Fibroblast of mammary gland (primary cell): ENCODE measurements around the gene ACP7.

Experiments
- DNase-seq: peaks from one replicate; pipeline ENCODE4 v3.0.0-alpha.2; 2010; ENCODE audit warnings: low read depth
- H3K4me3 ChIP-seq: 2 replicates; pipeline ENCODE4 v1.5.1; 2011; ENCODE audit warnings: low read depth, mild to moderate bottlenecking, low read length, moderate library complexity; ENCODE audit not compliant: control insufficient read depth
- TF ChIP-seq, protein P1 (sequence below): conservative IDR thresholded peaks from 2 replicates; pipeline ENCODE4 v1.5.1; 2011; ENCODE audit warnings: low read depth, low read length, inconsistent platforms; ENCODE audit not compliant: control insufficient read depth, insufficient read depth

ACP7 gene

DNA sequence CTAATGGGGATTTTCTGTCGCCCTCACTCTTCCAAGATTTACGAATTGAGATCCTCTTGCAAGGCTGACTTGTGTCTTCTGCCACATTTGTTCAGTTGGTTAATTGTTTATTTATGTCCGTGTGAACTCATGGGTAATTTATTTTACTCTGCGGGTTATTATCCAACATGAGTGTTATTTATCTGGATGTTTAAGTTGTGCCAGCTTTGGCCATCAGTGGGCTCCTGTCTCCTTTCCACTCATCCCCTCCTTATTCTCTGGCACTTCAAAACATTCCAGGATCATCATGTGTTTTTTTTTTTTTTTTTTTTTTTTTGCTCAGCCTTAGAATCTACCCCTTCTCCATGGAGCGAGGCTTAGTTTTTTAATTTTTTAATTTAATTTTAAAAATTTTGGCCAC lies 19.0 kb downstream of the ACP7 start:
- TF ChIP-seq, protein P1, sequence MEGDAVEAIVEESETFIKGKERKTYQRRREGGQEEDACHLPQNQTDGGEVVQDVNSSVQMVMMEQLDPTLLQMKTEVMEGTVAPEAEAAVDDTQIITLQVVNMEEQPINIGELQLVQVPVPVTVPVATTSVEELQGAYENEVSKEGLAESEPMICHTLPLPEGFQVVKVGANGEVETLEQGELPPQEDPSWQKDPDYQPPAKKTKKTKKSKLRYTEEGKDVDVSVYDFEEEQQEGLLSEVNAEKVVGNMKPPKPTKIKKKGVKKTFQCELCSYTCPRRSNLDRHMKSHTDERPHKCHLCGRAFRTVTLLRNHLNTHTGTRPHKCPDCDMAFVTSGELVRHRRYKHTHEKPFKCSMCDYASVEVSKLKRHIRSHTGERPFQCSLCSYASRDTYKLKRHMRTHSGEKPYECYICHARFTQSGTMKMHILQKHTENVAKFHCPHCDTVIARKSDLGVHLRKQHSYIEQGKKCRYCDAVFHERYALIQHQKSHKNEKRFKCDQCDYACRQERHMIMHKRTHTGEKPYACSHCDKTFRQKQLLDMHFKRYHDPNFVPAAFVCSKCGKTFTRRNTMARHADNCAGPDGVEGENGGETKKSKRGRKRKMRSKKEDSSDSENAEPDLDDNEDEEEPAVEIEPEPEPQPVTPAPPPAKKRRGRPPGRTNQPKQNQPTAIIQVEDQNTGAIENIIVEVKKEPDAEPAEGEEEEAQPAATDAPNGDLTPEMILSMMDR: no peak
- DNase-seq: no peak
- H3K4me3 ChIP-seq: no peak overlapping the region

DNA sequence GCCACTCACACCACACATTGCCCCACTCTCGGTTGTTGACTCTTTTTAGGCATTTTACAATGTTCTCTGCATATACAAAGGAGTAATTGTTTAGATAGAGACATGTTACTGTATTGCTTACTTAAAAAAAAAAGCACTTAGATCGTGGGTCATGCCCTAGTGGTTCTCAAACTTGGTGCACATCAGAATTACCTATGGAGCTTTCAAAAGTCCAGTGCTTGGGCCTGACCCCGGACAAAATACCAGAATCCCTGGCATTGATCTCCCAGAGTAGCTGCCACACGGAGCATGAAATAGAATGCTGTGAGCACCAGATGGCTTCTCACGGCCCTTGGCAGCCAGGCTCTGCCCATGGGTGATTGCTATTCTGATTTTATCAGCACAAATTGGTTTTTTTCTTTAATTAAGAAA lies 20.0 kb downstream of the ACP7 start:
- TF ChIP-seq, protein P1: no peak
- H3K4me3 ChIP-seq: no peak overlapping the region
- no peak for DNase-seq

DNA sequence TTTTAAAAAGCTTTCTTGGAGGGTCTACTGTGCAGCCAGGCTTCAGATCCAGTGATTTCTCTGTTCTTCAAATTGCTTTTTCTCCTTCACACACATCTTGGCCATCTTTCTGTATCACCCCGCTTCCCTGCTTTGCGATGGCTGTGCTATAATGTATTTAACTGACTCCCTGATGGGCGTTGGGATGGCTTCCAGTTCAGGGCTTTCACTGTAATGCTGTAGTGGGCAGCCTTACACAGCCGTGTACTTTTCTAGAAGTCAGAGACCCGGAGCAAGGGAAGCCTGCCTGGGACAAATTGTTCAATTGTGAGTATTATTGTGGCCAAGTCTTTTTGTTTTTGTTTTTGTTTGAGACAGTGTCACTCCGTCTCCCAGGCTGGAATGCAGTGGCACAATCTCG lies 22.0 kb downstream of the ACP7 start:
- no peak for DNase-seq
- TF ChIP-seq, protein P1: no peak
- no peak overlapping the region for H3K4me3 ChIP-seq

DNA sequence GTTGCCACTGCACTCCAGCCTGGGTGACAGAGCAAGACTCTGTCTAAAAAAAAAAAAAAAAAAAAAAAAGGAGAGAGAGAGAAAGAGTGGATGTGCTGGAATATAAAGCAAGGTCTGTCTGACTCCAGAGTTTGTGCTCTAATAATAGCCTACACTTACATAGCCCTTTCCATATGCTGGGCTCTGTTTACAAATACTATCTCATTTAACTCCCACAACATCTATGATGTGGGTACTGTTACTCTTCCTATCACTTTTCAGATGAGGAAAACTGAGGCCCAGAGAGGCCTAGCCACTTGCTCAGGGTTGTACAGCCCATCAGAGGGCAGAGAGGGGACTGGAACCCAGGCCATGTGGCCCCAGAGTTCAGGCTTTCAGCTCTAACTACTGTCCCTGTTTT lies 25.5 kb downstream of the ACP7 start:
- DNase-seq: no peak
- no peak overlapping the region for H3K4me3 ChIP-seq
- TF ChIP-seq, protein P1: no peak

DNA sequence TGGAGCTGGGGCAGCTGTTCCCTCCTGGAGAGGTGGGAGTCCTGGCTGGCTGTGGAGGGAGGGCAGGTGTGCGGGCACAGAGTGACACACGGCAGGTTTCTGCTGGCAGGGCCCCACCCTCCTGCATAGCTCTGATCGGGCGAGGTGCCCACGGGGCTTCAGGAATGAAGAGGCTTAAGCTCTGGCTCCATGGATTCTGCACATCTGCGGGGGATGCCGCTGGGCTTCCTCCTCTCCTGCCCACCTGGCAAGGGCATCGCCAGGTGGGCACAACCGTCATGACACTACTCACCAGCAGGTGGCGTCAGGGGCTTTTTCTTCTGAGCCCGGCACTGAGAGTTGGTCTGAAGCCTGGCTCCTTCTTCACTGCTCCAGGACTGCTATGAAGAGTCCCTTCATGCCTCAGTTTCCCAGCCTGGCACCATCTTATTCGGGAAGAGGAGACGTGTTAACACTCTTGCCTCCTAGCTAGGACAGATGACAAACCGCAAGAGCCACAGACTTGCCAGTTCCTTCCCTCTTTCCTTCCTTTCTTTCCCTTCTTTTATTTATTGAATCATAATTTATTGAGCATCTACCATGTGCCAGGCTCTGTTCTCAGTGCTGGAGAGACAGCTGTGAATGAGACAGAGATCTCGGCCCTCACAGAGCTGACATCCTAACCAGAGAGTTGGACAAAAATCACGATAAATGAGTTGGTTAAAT lies 26.2 kb downstream of the ACP7 start:
- TF ChIP-seq, protein P1: peak; percentile 69
- peak; percentile 19 for DNase-seq

DNA sequence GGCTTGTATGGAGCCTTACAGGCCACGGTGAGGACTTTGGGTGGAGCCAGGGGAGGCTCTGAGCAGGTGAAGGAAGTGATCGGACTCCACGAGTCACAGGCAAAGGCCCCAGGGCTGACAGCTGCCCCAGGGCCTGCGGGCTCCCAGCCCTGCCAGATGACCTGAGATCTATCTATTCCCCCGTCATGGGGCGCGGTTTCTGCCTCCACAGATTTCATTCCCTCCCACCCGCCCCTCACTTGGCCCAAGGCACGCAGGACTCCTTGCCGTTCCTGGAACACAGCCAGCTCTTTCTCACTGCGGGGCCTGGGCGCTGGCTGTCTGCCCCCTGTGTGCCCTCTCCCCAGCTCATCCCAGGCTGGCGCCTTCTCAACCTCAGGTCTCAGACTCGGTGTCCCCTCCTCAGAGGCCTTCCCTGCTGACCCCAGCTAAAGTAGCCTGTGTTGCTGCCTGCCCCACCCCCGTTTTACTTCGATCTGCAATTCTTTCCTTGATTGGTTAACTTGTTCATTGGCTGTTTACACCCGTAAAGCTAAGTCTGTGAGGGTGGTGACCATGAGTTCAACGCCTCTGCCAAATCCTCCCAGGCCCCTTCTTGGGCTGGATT lies 27.5 kb downstream of the ACP7 start:
- H3K4me3 ChIP-seq: no peak overlapping the region
- DNase-seq: no peak
- TF ChIP-seq, protein P1: no peak

More for the DNA sequence above, 26.2 kb downstream of the ACP7 start:
- no peak overlapping the region for H3K4me3 ChIP-seq
